H9 (cell line): Measurements from ENCODE around the gene ANGEL1. TPM values are rescaled to one million over a fixed set of nuclear protein-coding genes. Genes with fewer than 3 reads are reported as not detected.

ENCODE experiments used
- DNase-seq: peaks from one replicate; pipeline ENCODE4 v3.0.0-alpha.2; 2017
- H2AFZ ChIP-seq: one replicate; pipeline ENCODE4 v1.6.1; 2013; ENCODE audit warnings: mild to moderate bottlenecking, low read length, control low read depth, moderate library complexity
- H2AK5ac ChIP-seq: 2 replicates; pipeline ENCODE4 v1.6.1; 2013; ENCODE audit warnings: low read length, control low read depth, mixed read lengths; ENCODE audit not compliant: insufficient read length
- H2BK120ac ChIP-seq: one replicate; pipeline ENCODE4 v1.6.1; 2013; ENCODE audit warnings: low read depth, mild to moderate bottlenecking, low read length, control low read depth, inconsistent platforms; ENCODE audit not compliant: poor library complexity, severe bottlenecking
- H2BK12ac ChIP-seq: 2 replicates; pipeline ENCODE4 v1.6.1; 2013; ENCODE audit warnings: low read length, control low read depth, mixed read lengths, low read depth; ENCODE audit not compliant: insufficient read length
- H2BK15ac ChIP-seq: 2 replicates; pipeline ENCODE4 v1.6.1; 2013; ENCODE audit warnings: low read depth, low read length, control low read depth
- H2BK20ac ChIP-seq: one replicate; pipeline ENCODE4 v1.6.1; 2013; ENCODE audit warnings: low read depth, mild to moderate bottlenecking, low read length, control low read depth, inconsistent platforms; ENCODE audit not compliant: poor library complexity, severe bottlenecking
- H2BK5ac ChIP-seq: 2 replicates; pipeline ENCODE4 v1.6.1; 2013; ENCODE audit warnings: low read length, control low read depth, mixed read lengths; ENCODE audit not compliant: insufficient read length
- H3K14ac ChIP-seq: 2 replicates; pipeline ENCODE4 v1.6.1; 2013; ENCODE audit warnings: low read length, control low read depth; ENCODE audit not compliant: insufficient read depth
- H3K18ac ChIP-seq: 2 replicates; pipeline ENCODE4 v1.6.1; 2013; ENCODE audit warnings: low read depth, mild to moderate bottlenecking, mixed read lengths, low read length, control low read depth; ENCODE audit not compliant: insufficient read length
- H3K23ac ChIP-seq: 2 replicates; pipeline ENCODE4 v1.6.1; 2013; ENCODE audit warnings: low read length, control low read depth, mixed read lengths, low read depth; ENCODE audit not compliant: insufficient read length
- H3K23me2 ChIP-seq: 2 replicates; pipeline ENCODE4 v1.6.1; 2013; ENCODE audit warnings: low read depth, mild to moderate bottlenecking, mixed read lengths, low read length, control low read depth; ENCODE audit not compliant: insufficient read length, poor library complexity, severe bottlenecking
- H3K27ac ChIP-seq: 2 replicates; pipeline ENCODE4 v1.5.1; 2013; ENCODE audit warnings: low read length, control low read depth, mixed read lengths, low read depth; ENCODE audit not compliant: insufficient read length
- H3K27me3 ChIP-seq: 2 replicates; pipeline ENCODE4 v1.6.1; 2013; ENCODE audit warnings: low read length, control low read depth, inconsistent platforms; ENCODE audit not compliant: insufficient read depth
- H3K4ac ChIP-seq: 2 replicates; pipeline ENCODE4 v1.6.1; 2013; ENCODE audit warnings: low read depth, mild to moderate bottlenecking, control low read depth, inconsistent platforms, low read length, moderate library complexity
- H3K4me1 ChIP-seq: 2 replicates; pipeline ENCODE4 v1.6.1; 2013; ENCODE audit warnings: low read length, control low read depth, inconsistent platforms; ENCODE audit not compliant: insufficient read depth
- H3K4me2 ChIP-seq: 2 replicates; pipeline ENCODE4 v1.6.1; 2013; ENCODE audit warnings: low read length, control low read depth, mixed read lengths; ENCODE audit not compliant: insufficient read length, insufficient read depth
- H3K56ac ChIP-seq: 2 replicates; pipeline ENCODE4 v1.6.1; 2013; ENCODE audit warnings: low read depth, mild to moderate bottlenecking, mixed read lengths, low read length, control low read depth; ENCODE audit not compliant: insufficient read length
- H3K79me1 ChIP-seq: 2 replicates; pipeline ENCODE4 v1.6.1; 2013; ENCODE audit warnings: low read depth, mild to moderate bottlenecking, moderate library complexity, low read length, control low read depth, inconsistent platforms; ENCODE audit not compliant: insufficient read depth, poor library complexity, severe bottlenecking
- H3K79me2 ChIP-seq: 2 replicates; pipeline ENCODE4 v1.6.1; 2013; ENCODE audit warnings: low read length, control low read depth, inconsistent platforms; ENCODE audit not compliant: insufficient read depth
- H3K9ac ChIP-seq: 2 replicates; pipeline ENCODE4 v1.6.1; 2013; ENCODE audit warnings: low read length, control low read depth, mixed read lengths; ENCODE audit not compliant: insufficient read length; ENCODE audit errors: extremely low read depth
- H3K9me3 ChIP-seq: one replicate; pipeline ENCODE4 v1.6.1; 2013; ENCODE audit warnings: low read depth, low read length, inconsistent platforms; ENCODE audit not compliant: control insufficient read depth
- H3T11ph ChIP-seq: one replicate; pipeline ENCODE4 v1.6.1; 2013; ENCODE audit warnings: mild to moderate bottlenecking, low read length, control low read depth, inconsistent platforms
- H4K20me1 ChIP-seq: one replicate; pipeline ENCODE4 v1.6.1; 2013; ENCODE audit not compliant: control insufficient read depth, insufficient read length, insufficient read depth
- H4K5ac ChIP-seq: 2 replicates; pipeline ENCODE4 v1.6.1; 2013; ENCODE audit warnings: low read depth, mild to moderate bottlenecking, mixed read lengths, low read length, control low read depth; ENCODE audit not compliant: insufficient read length
- H4K8ac ChIP-seq: replicated peaks from 2 replicates; pipeline ENCODE4 v1.6.1; 2013; ENCODE audit warnings: low read length, control low read depth, mixed read lengths, low read depth; ENCODE audit not compliant: insufficient read length
- H4K91ac ChIP-seq: 2 replicates; pipeline ENCODE4 v1.6.1; 2013; ENCODE audit warnings: low read depth, mild to moderate bottlenecking, moderate library complexity, mixed read lengths, low read length, control low read depth; ENCODE audit not compliant: insufficient read length
- H3K27ac Mint-ChIP-seq, 3 experiments: 2 replicates in 2 of 3; 3 replicates in 1 of 3; pipeline ENCODE4 v1.8.0; 2020 to 2021; ENCODE audit warnings: mixed read lengths in 3 of 3, mild to moderate bottlenecking in 1 of 3, moderate library complexity in 1 of 3
- H3K27me3 Mint-ChIP-seq: 2 replicates; pipeline ENCODE4 v1.8.0; 2021; ENCODE audit warnings: low read depth, mild to moderate bottlenecking, moderate library complexity, mixed read lengths
- H3K36me3 Mint-ChIP-seq, 3 experiments: 2 replicates in 2 of 3; 3 replicates in 1 of 3; pipeline ENCODE4 v1.8.0; 2020 to 2021; ENCODE audit warnings: low read depth in 3 of 3, mixed read lengths in 3 of 3; ENCODE audit not compliant: insufficient read depth in 1 of 3
- H3K4me1 Mint-ChIP-seq, 2 experiments: 2 replicates each; pipeline ENCODE4 v1.8.0; 2020; ENCODE audit warnings: mixed read lengths in 2 of 2
- H3K4me3 Mint-ChIP-seq, 2 experiments: 2 replicates in 1 of 2; 3 replicates in 1 of 2; pipeline ENCODE4 v1.8.0; 2020 to 2021; ENCODE audit warnings: mild to moderate bottlenecking in 2 of 2, mixed read lengths in 2 of 2, moderate library complexity in 1 of 2
- H3K9me3 Mint-ChIP-seq, 2 experiments: 2 replicates in 1 of 2; 3 replicates in 1 of 2; pipeline ENCODE4 v1.8.0; 2020; ENCODE audit warnings: mild to moderate bottlenecking in 2 of 2, mixed read lengths in 2 of 2, moderate library complexity in 1 of 2
- CTCF ChIP-seq: fragments of 200-600 bp; sonication (generic); conservative IDR thresholded peaks from 3 replicates; pipeline ENCODE4 v1.8.0; 2021; ENCODE audit warnings: antibody characterized with exemption, mild to moderate bottlenecking
- WGBS: extraction: QIAGEN DNeasy Blood & Tissue Kit; methylation state at CpG from one replicate; pipeline ENCODE4 v1.1.7; 2013; ENCODE audit warnings: missing lambda C conversion rate, low lambda C conversion rate, mixed read lengths; ENCODE audit not compliant: insufficient read length; ENCODE audit errors: extremely low coverage; 5-methylcytosine and 5-hydroxymethylcytosine counted together
- total RNA-seq: library from RNA; stranded (reverse); gene quantifications from 2 replicates; pipeline ENCODE4 v1.2.1, GENCODE V29; 2021

ANGEL1 gene
- total RNA-seq, 1 experiment from 2014 or later: 21.5 TPM

- no CpG with 5 or more reads among the region's 4 CpGs for WGBS
- Histone ChIP-seq H3K56ac (no peak overlapping the region), H3K9ac (no peak overlapping the region), H2BK20ac (no peak overlapping the region), H3K79me2 (no peaks in the 10 kb centered on the region), H3K23me2 (peaks cover 14% of the 10 kb centered on the region), H3K4ac (no peak overlapping the region), H3T11ph (no peak overlapping the region), H2BK5ac (no peak overlapping the region), H2BK12ac (no peak overlapping the region), H4K91ac (no peak overlapping the region), H3K18ac (no peak overlapping the region), H3K4me2 (no peak overlapping the region), H4K20me1 (no peaks in the 10 kb centered on the region), H3K27me3 (peaks cover 26% of the 10 kb centered on the region), H3K27ac (no peak overlapping the region), H4K5ac (no peak overlapping the region), H3K23ac (no peak overlapping the region), H2AK5ac (no peak overlapping the region), H3K9me3 (no peaks in the 10 kb centered on the region), H3K14ac (no peak overlapping the region), H3K4me1 (no peaks in the 10 kb centered on the region), H4K8ac (no peak overlapping the region), H3K79me1 (no peaks in the 10 kb centered on the region), H2AFZ (no peak overlapping the region), H2BK120ac (no peak overlapping the region), H2BK15ac (no peak overlapping the region)
- no peak overlapping the region for H3K27ac Mint-ChIP-seq
- peak; percentile 19 for DNase-seq
- H3K4me3 Mint-ChIP-seq: no peak overlapping the region
- TF ChIP-seq CTCF: no peak
- H3K9me3 Mint-ChIP-seq: no peaks in the 10 kb centered on the region; a peak in 1 of 5 replicates
- peaks cover 0 to 1% (median 0%) of the 10 kb centered on the region in 3 experiments; a peak in 3 of 7 replicates for H3K36me3 Mint-ChIP-seq
- H3K4me1 Mint-ChIP-seq: peaks cover 11 to 14% of the 10 kb centered on the region in 2 experiments
- H3K27me3 Mint-ChIP-seq: peaks cover 77% of the 10 kb centered on the region
Observed at GRCh38 chr14:76759589-76759988, 53.1 kb downstream of the ANGEL1 start.
